Neural cell (in vitro differentiated cells): ENCODE data around the gene ITGAE. TPM values are rescaled to one million over a fixed set of nuclear protein-coding genes. Genes with fewer than 3 reads are reported as not detected.
"Not testable (repeated sequence)": the region's sequence is repeated elsewhere in the genome, so short reads cannot be mapped to it uniquely, and the experiment has no call there.

Source experiments
- H2AFZ ChIP-seq: fragments of 200-600, 300-800 bp; sonication (generic), shearing (Covaris generic); 2 replicates; pipeline ENCODE4 v1.6.0; 2014; ENCODE audit warnings: low read depth, mild to moderate bottlenecking, antibody characterized with exemption, low read length, moderate library complexity
- H3F3A ChIP-seq: fragments of 200-600 bp; shearing (Covaris generic); 2 replicates; pipeline ENCODE4 v1.6.1; 2016; ENCODE audit warnings: mild to moderate bottlenecking, moderate library complexity, mixed read lengths, antibody characterized with exemption, low read length; ENCODE audit not compliant: insufficient read depth, poor library complexity, severe bottlenecking
- H3K27ac ChIP-seq: fragments of 200-600, 300-800 bp; sonication (generic), shearing (Covaris generic); 2 replicates; pipeline ENCODE4 v1.5.1; 2014; ENCODE audit warnings: mild to moderate bottlenecking, low read length, moderate library complexity
- H3K27me3 ChIP-seq: fragments of 300-800, 200-600 bp; sonication (generic), shearing (Covaris generic); 2 replicates; pipeline ENCODE4 v1.6.0; 2014; ENCODE audit warnings: mild to moderate bottlenecking, low read depth, low read length, moderate library complexity; ENCODE audit not compliant: insufficient read depth
- H3K36me3 ChIP-seq: fragments of 300-800, 200-600 bp; sonication (generic), shearing (Covaris generic); 2 replicates; pipeline ENCODE4 v1.5.1; 2014; ENCODE audit warnings: mild to moderate bottlenecking, antibody characterized with exemption, low read length, moderate library complexity; ENCODE audit not compliant: insufficient read depth
- H3K4me2 ChIP-seq: fragments of 300-800, 200-600 bp; sonication (generic), shearing (Covaris generic); 2 replicates; pipeline ENCODE4 v1.6.0; 2014; ENCODE audit warnings: mild to moderate bottlenecking, low read length
- H3K4me3 ChIP-seq: fragments of 300-800, 200-600 bp; sonication (generic), shearing (Covaris generic); 2 replicates; pipeline ENCODE4 v1.5.1; 2014; ENCODE audit warnings: mild to moderate bottlenecking, low read length, moderate library complexity
- H3K79me2 ChIP-seq: fragments of 200-600 bp; shearing (Covaris generic); replicated peaks from 2 replicates; pipeline ENCODE4 v1.6.0; 2014; ENCODE audit warnings: mild to moderate bottlenecking, low read length, moderate library complexity; ENCODE audit not compliant: insufficient read depth
- H3K9ac ChIP-seq: fragments of 300-800, 200-600 bp; sonication (generic), shearing (Covaris generic); 2 replicates; pipeline ENCODE4 v1.6.1; 2016; ENCODE audit warnings: mild to moderate bottlenecking, low read length, mixed read lengths
- H3K9me2 ChIP-seq: fragments of 200-600 bp; shearing (Covaris generic); 2 replicates; pipeline ENCODE4 v1.6.1; 2016; ENCODE audit warnings: mild to moderate bottlenecking, low read length, mixed read lengths; ENCODE audit not compliant: insufficient read depth
- H3K9me3 ChIP-seq: fragments of 200-600, 300-800 bp; sonication (generic), shearing (Covaris generic); 2 replicates; pipeline ENCODE4 v1.6.1; 2016; ENCODE audit warnings: mild to moderate bottlenecking, mixed run types, low read length, moderate library complexity, mixed read lengths
- H4K20me1 ChIP-seq: fragments of 200-600 bp; shearing (Covaris generic); 2 replicates; pipeline ENCODE4 v1.6.1; 2016; ENCODE audit warnings: mild to moderate bottlenecking, mixed run types; ENCODE audit not compliant: insufficient read depth
- EP300 ChIP-seq: fragments of 450-650 bp; conservative IDR thresholded peaks from 2 replicates; pipeline ENCODE4 v1.6.1; 2014; ENCODE audit warnings: antibody characterized with exemption, mild to moderate bottlenecking, moderate library complexity; ENCODE audit not compliant: poor library complexity, severe bottlenecking
- MXI1 ChIP-seq: fragments of 450-650 bp; conservative IDR thresholded peaks from 2 replicates; pipeline ENCODE4 v1.6.1; 2014; ENCODE audit warnings: antibody characterized with exemption, mild to moderate bottlenecking; ENCODE audit not compliant: poor library complexity, severe bottlenecking
- POLR2AphosphoS5 ChIP-seq: IDR thresholded peaks from 2 replicates; pipeline ENCODE4 v1.6.1; 2012
- SMC3 ChIP-seq: fragments of 450-650 bp; conservative IDR thresholded peaks from 2 replicates; pipeline ENCODE4 v1.6.1; 2014; ENCODE audit warnings: antibody characterized with exemption, mild to moderate bottlenecking, moderate library complexity; ENCODE audit not compliant: poor library complexity
- TAF1 ChIP-seq: IDR thresholded peaks from 2 replicates; pipeline ENCODE4 v1.6.1; 2012; ENCODE audit warnings: low read depth
- polyA plus RNA-seq: library from polyadenylated mRNA; depleted of rRNA; stranded (reverse); fragments of >200 nt; gene quantifications from 2 replicates; pipeline ENCODE4 v1.2.3, GENCODE V29; 2014
- TF ChIP-seq, protein P1 (sequence below): IDR thresholded peaks from 2 replicates; pipeline ENCODE4 v1.6.1; 2012; ENCODE audit warnings: borderline replicate concordance
- TF ChIP-seq, protein P2 (sequence below): fragments of 450-650 bp; IDR thresholded peaks from 2 replicates; pipeline ENCODE4 v1.5.1; 2014; ENCODE audit warnings: antibody characterized with exemption, mild to moderate bottlenecking, moderate library complexity; ENCODE audit not compliant: poor library complexity, severe bottlenecking

Gene ITGAE
- polyA plus RNA-seq, 1 donor from 2014 or later = 169 TPM

- Histone ChIP-seq H3K27ac (no peak overlapping the region), H3K4me3 (no peak overlapping the region), H3K27me3 (no peaks in the 10 kb centered on the region), H3K36me3 (no peaks in the 10 kb centered on the region), H3K9me2 (no peaks in the 10 kb centered on the region), H3K79me2 (no peaks in the 10 kb centered on the region), H3K4me2 (no peak overlapping the region), H2AFZ (no peak overlapping the region), H3K9ac (no peak overlapping the region), H4K20me1 (no peaks in the 10 kb centered on the region), H3K9me3 (no peaks in the 10 kb centered on the region), H3F3A (no peaks in the 10 kb centered on the region)
- TF ChIP-seq POLR2AphosphoS5 (no peak), MXI1 (no peak), SMC3 (no peak), TAF1 (no peak)
- TF ChIP-seq, protein P1, sequence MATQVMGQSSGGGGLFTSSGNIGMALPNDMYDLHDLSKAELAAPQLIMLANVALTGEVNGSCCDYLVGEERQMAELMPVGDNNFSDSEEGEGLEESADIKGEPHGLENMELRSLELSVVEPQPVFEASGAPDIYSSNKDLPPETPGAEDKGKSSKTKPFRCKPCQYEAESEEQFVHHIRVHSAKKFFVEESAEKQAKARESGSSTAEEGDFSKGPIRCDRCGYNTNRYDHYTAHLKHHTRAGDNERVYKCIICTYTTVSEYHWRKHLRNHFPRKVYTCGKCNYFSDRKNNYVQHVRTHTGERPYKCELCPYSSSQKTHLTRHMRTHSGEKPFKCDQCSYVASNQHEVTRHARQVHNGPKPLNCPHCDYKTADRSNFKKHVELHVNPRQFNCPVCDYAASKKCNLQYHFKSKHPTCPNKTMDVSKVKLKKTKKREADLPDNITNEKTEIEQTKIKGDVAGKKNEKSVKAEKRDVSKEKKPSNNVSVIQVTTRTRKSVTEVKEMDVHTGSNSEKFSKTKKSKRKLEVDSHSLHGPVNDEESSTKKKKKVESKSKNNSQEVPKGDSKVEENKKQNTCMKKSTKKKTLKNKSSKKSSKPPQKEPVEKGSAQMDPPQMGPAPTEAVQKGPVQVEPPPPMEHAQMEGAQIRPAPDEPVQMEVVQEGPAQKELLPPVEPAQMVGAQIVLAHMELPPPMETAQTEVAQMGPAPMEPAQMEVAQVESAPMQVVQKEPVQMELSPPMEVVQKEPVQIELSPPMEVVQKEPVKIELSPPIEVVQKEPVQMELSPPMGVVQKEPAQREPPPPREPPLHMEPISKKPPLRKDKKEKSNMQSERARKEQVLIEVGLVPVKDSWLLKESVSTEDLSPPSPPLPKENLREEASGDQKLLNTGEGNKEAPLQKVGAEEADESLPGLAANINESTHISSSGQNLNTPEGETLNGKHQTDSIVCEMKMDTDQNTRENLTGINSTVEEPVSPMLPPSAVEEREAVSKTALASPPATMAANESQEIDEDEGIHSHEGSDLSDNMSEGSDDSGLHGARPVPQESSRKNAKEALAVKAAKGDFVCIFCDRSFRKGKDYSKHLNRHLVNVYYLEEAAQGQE = no peak
These were observed 70.0 kb downstream of the ITGAE start for GRCh38 chr17:3730881-3731429.

GRCh38 chr17:3729881-3730280 lies 71.1 kb downstream of the ITGAE start:
- H3K9ac ChIP-seq = no peak overlapping the region
- TF ChIP-seq SMC3 (no peak), POLR2AphosphoS5 (no peak), EP300 (no peak), MXI1 (no peak)
- TF ChIP-seq, protein P2, sequence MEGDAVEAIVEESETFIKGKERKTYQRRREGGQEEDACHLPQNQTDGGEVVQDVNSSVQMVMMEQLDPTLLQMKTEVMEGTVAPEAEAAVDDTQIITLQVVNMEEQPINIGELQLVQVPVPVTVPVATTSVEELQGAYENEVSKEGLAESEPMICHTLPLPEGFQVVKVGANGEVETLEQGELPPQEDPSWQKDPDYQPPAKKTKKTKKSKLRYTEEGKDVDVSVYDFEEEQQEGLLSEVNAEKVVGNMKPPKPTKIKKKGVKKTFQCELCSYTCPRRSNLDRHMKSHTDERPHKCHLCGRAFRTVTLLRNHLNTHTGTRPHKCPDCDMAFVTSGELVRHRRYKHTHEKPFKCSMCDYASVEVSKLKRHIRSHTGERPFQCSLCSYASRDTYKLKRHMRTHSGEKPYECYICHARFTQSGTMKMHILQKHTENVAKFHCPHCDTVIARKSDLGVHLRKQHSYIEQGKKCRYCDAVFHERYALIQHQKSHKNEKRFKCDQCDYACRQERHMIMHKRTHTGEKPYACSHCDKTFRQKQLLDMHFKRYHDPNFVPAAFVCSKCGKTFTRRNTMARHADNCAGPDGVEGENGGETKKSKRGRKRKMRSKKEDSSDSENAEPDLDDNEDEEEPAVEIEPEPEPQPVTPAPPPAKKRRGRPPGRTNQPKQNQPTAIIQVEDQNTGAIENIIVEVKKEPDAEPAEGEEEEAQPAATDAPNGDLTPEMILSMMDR = no peak
- no peak overlapping the region for H3K27ac ChIP-seq

DNA sequence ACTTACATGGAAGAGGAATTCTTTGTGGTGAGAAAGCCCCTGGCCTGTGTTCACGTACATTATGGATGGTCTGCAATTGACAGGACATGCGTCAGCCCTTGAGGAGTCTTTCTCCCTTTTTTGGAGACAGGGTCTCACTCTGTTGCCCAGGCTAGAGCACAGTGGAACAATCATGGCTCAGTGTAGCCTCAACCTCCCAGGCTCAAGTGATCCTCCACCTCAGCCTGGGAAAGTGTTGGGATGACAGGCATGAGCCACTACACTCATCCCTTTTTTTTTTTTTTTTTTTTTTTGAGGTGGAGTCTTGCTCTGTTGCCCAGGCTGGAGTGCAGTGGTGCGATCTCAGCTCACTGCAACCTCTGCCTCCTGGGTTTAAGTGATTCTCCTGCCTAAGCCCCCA lies 72.9 kb downstream of the ITGAE start:
- H3K4me2 ChIP-seq, H3K36me3 ChIP-seq, H3K79me2 ChIP-seq, H3K9ac ChIP-seq, H3K9me2 ChIP-seq, H3F3A ChIP-seq, H3K27me3 ChIP-seq, H3K9me3 ChIP-seq, H3K27ac ChIP-seq, H4K20me1 ChIP-seq, H2AFZ ChIP-seq, H3K4me3 ChIP-seq: not testable (repeated sequence)

More at GRCh38 chr17:3729881-3730280, 71.1 kb downstream of the ITGAE start:
- no peaks in the 10 kb centered on the region for H3K27me3 ChIP-seq
- H3K9me2 ChIP-seq = no peaks in the 10 kb centered on the region
- H3K36me3 ChIP-seq = no peaks in the 10 kb centered on the region
- no peaks in the 10 kb centered on the region for H3K9me3 ChIP-seq
- H3K4me2 ChIP-seq = no peak overlapping the region
- H4K20me1 ChIP-seq = no peaks in the 10 kb centered on the region
- H3F3A ChIP-seq = no peaks in the 10 kb centered on the region
- no peaks in the 10 kb centered on the region for H3K79me2 ChIP-seq
- H2AFZ ChIP-seq = no peak overlapping the region
- H3K4me3 ChIP-seq = no peak overlapping the region
